ENCODE data around the gene KRABD2.

Gene KRABD2

DNA sequence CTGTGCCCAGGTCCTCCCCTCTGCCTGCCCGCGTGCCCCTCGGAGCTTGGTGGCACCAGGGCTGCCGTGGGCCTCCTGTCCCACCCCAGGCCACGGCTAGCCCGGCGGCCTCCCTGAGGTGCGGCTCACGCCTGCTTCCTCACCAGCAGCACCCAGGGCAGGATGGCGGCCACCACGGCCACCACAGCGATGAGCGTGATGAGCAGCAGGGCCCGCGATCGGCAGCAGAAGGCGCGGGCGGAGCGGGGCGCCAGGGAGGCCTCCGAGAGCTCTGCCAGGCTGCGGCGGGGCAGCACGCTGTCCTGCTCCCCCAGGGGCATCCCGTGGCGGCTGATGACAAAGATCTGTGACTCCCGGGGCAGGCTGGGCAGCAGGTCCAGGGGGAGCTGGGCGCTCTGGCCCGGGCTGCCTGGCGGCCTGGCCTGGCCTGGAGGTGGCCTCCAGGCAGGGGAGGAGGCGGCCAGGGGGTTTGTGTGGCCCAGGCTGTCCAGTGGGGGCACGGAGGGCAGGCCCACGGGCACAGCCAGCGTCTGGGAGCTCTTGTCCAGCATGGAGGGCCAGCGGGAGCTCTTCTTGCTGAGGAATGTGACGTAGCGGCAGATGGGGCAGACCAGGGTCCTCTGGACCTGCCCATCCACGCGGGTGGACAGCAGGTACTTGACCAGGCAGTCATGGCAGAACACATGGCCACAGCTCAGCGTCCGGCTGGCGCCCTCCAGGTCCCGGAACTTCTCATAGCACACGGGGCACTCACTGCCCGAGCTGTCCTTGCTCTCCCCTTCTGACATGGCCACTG, 16.4 kb upstream of the KRABD2 start:
- H3K36me3 ChIP-seq (ENCODE audit: control insufficient read depth, insufficient read depth, low read length) = no peaks in the 10 kb centered on the region
- 92 to 93% methylated on average over 35 to 46 of the region's 46 CpGs for WGBS, 2 experiments (ENCODE audit: insufficient coverage in 2 of 2)

GRCh38 chr17:8392274-8392673, 15.8 kb upstream of the KRABD2 start:
- Histone ChIP-seq H3K27ac (ENCODE audit: low read depth, low read length, severe bottlenecking) (no peak overlapping the region), H3K4me3 (ENCODE audit: extremely low read depth, insufficient read depth, low read length, poor library complexity, severe bottlenecking) (no peak overlapping the region), H3K9me3 (ENCODE audit: control insufficient read depth, low read length) (no peaks in the 10 kb centered on the region), H3K36me3 (ENCODE audit: control insufficient read depth, insufficient read depth, low read length) (no peaks in the 10 kb centered on the region), H3K4me1 (ENCODE audit: control insufficient read depth, insufficient read depth, low read length, poor library complexity, severe bottlenecking) (no peaks in the 10 kb centered on the region)
- WGBS, 2 experiments (ENCODE audit: insufficient coverage in 2 of 2) = 85 to 90% methylated on average over 17 to 18 of the region's 18 CpGs

More for the DNA sequence above, 16.4 kb upstream of the KRABD2 start:
- Histone ChIP-seq H3K9me3 (ENCODE audit: control insufficient read depth, low read length) (no peaks in the 10 kb centered on the region), H3K4me3 (ENCODE audit: extremely low read depth, insufficient read depth, low read length, poor library complexity, severe bottlenecking) (no peak overlapping the region), H3K27ac (ENCODE audit: low read depth, low read length, severe bottlenecking) (no peak overlapping the region), H3K4me1 (ENCODE audit: control insufficient read depth, insufficient read depth, low read length, poor library complexity, severe bottlenecking) (no peaks in the 10 kb centered on the region)

- no peaks in the 10 kb centered on the region for H3K36me3 ChIP-seq (ENCODE audit: control insufficient read depth, insufficient read depth, low read length)
- H3K4me1 ChIP-seq (ENCODE audit: control insufficient read depth, insufficient read depth, low read length, poor library complexity, severe bottlenecking) = peaks cover 5% of the 10 kb centered on the region
- 59 to 63% methylated on average over 6 to 9 of the region's 9 CpGs for WGBS, 2 experiments (ENCODE audit: insufficient coverage in 2 of 2)
- no peak overlapping the region for H3K27ac ChIP-seq (ENCODE audit: low read depth, low read length, severe bottlenecking)
- no peak overlapping the region for H3K4me3 ChIP-seq (ENCODE audit: extremely low read depth, insufficient read depth, low read length, poor library complexity, severe bottlenecking)
- no peaks in the 10 kb centered on the region for H3K9me3 ChIP-seq (ENCODE audit: control insufficient read depth, low read length)
Measured at GRCh38 chr17:8391711-8392110, 15.2 kb upstream of the KRABD2 start.

GRCh38 chr17:8387914-8388651, 11.6 kb upstream of the KRABD2 start:
- H3K4me1 ChIP-seq (ENCODE audit: control insufficient read depth, insufficient read depth, low read length, poor library complexity, severe bottlenecking) = peaks cover 17% of the 10 kb centered on the region
- no peaks in the 10 kb centered on the region for H3K36me3 ChIP-seq (ENCODE audit: control insufficient read depth, insufficient read depth, low read length)
- no peak overlapping the region for H3K4me3 ChIP-seq (ENCODE audit: extremely low read depth, insufficient read depth, low read length, poor library complexity, severe bottlenecking)
- H3K27ac ChIP-seq (ENCODE audit: low read depth, low read length, severe bottlenecking) = no peak overlapping the region
- no peaks in the 10 kb centered on the region for H3K9me3 ChIP-seq (ENCODE audit: control insufficient read depth, low read length)
- 84 to 96% methylated on average over 5 of the region's 7 CpGs for WGBS, 2 experiments (ENCODE audit: insufficient coverage in 2 of 2)

DNA sequence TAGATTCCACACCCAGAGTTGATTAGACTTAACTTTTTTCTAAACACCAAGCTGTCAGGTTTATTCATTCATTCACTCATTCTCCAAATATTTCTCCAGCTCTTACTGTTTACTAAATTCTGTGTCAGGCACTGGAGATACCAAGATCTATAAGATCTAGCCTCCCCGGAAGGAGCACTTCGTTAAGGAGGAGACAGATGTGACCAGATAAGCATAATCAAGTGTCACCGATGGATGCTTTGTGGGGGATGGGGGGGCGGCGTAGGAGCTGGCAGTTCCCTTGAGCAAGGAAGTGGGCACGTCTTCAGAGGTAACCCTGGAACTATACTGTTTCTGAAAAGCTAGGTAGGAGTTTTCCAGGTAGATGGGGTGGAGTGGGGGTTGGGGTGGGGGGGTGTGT, 10.3 kb upstream of the KRABD2 start:
- 66 to 72% methylated on average over 4 to 5 of the region's 6 CpGs for WGBS, 2 experiments (ENCODE audit: insufficient coverage in 2 of 2)

GRCh38 chr17:8384801-8385378, 8.4 kb upstream of the KRABD2 start:
- WGBS, 2 experiments (ENCODE audit: insufficient coverage in 2 of 2) = 48% methylated on average over 10 to 11 of the region's 12 CpGs
- Histone ChIP-seq H3K9me3 (ENCODE audit: control insufficient read depth, low read length) (no peaks in the 10 kb centered on the region), H3K27ac (ENCODE audit: low read depth, low read length, severe bottlenecking) (peak overlapping the region; percentile 98), H3K4me1 (ENCODE audit: control insufficient read depth, insufficient read depth, low read length, poor library complexity, severe bottlenecking) (peaks cover 33% of the 10 kb centered on the region), H3K36me3 (ENCODE audit: control insufficient read depth, insufficient read depth, low read length) (peaks cover 22% of the 10 kb centered on the region), H3K4me3 (ENCODE audit: extremely low read depth, insufficient read depth, low read length, poor library complexity, severe bottlenecking) (peak overlapping the region; percentile 63)

More for the DNA sequence above, 10.3 kb upstream of the KRABD2 start:
- Histone ChIP-seq H3K9me3 (ENCODE audit: control insufficient read depth, low read length) (no peaks in the 10 kb centered on the region), H3K4me3 (ENCODE audit: extremely low read depth, insufficient read depth, low read length, poor library complexity, severe bottlenecking) (no peak overlapping the region), H3K36me3 (ENCODE audit: control insufficient read depth, insufficient read depth, low read length) (peaks cover 2% of the 10 kb centered on the region), H3K27ac (ENCODE audit: low read depth, low read length, severe bottlenecking) (peak overlapping the region; percentile 41), H3K4me1 (ENCODE audit: control insufficient read depth, insufficient read depth, low read length, poor library complexity, severe bottlenecking) (peaks cover 17% of the 10 kb centered on the region)

GRCh38 chr17:8383143-8383822, 6.8 kb upstream of the KRABD2 start, which contains the start of gene RPL26:
Gene RPL26, minus strand, starts transcription at chr17:8383193. Its CDS starts 883 bp downstream, at chr17:8382310.
- Histone ChIP-seq H3K27ac (ENCODE audit: low read depth, low read length, severe bottlenecking) (peak within 1 kb of the TSS; percentile 98), H3K36me3 (ENCODE audit: control insufficient read depth, insufficient read depth, low read length) (peaks cover 38% of the 10 kb centered on the region), H3K4me3 (ENCODE audit: extremely low read depth, insufficient read depth, low read length, poor library complexity, severe bottlenecking) (peak within 1 kb of the TSS; percentile 63), H3K9me3 (ENCODE audit: control insufficient read depth, low read length) (no peaks in the 10 kb centered on the region), H3K4me1 (ENCODE audit: control insufficient read depth, insufficient read depth, low read length, poor library complexity, severe bottlenecking) (peaks cover 33% of the 10 kb centered on the region)
- 0 to 1% methylated on average over 47 to 51 of the region's 55 CpGs for WGBS, 2 experiments (ENCODE audit: insufficient coverage in 2 of 2)

DNA sequence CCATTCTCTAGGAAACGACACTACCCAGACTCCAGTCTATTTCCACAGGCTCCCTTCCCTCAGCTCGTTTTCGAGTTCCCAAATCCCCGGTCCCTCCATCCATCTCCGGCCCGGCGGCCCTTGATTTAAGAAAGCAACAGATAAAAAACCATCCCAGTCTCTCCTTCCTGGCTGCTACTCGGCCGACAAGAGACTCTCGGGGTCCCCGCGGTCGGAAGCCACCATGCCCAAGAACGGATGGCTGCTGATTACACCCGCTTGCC, 6.3 kb upstream of the KRABD2 start:
- H3K27ac ChIP-seq (ENCODE audit: low read depth, low read length, severe bottlenecking) = peak overlapping the region; percentile 98
- peaks cover 33% of the 10 kb centered on the region for H3K4me1 ChIP-seq (ENCODE audit: control insufficient read depth, insufficient read depth, low read length, poor library complexity, severe bottlenecking)
- peak overlapping the region; percentile 63 for H3K4me3 ChIP-seq (ENCODE audit: extremely low read depth, insufficient read depth, low read length, poor library complexity, severe bottlenecking)
- 0 to 1% methylated on average over 13 to 15 of the region's 15 CpGs for WGBS, 2 experiments (ENCODE audit: insufficient coverage in 2 of 2)
- H3K9me3 ChIP-seq (ENCODE audit: control insufficient read depth, low read length) = no peaks in the 10 kb centered on the region
- H3K36me3 ChIP-seq (ENCODE audit: control insufficient read depth, insufficient read depth, low read length) = peaks cover 43% of the 10 kb centered on the region

DNA sequence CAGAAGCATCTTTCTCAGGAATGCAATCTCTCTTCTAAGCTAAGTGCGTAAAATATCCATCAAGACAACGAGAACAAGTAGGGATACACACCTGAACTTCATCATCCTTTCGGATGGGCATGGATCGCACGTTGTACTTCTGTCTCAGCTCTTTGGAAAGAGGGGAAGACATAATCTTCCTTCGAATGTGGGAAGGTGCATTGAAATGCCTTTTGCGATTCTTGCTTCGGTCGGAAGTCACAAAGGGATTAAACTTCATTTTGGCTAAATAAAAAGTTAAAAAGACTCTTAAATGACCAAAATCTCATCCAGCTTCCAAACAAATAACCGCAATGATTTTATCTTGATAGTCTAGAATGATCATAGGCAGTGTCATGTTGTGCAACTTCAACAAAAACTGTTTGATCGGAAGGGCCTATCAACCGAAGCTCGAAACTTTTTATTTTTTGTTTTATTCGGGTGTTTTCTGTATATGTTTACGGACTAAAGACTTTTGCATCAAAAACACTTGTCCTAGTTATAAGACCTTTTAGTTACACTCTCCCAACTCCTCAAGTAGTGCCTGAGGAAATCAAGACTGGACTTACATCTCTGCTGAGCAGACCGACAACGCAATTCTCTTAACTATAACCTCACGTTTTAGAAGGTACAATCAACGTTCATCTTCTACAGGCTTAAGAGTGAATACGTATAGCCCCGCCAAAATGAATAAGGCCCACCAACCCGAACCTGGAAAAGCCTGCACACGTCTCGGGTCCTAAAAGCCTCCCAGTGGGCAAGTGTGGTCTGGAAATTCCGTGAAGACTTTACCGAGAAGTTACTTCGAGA, 5.8 kb upstream of the KRABD2 start:
- Histone ChIP-seq H3K4me1 (ENCODE audit: control insufficient read depth, insufficient read depth, low read length, poor library complexity, severe bottlenecking) (peaks cover 33% of the 10 kb centered on the region), H3K27ac (ENCODE audit: low read depth, low read length, severe bottlenecking) (peak overlapping the region; percentile 98), H3K36me3 (ENCODE audit: control insufficient read depth, insufficient read depth, low read length) (peaks cover 47% of the 10 kb centered on the region), H3K4me3 (ENCODE audit: extremely low read depth, insufficient read depth, low read length, poor library complexity, severe bottlenecking) (peak overlapping the region; percentile 63), H3K9me3 (ENCODE audit: control insufficient read depth, low read length) (no peaks in the 10 kb centered on the region)
- 8 to 23% methylated on average over 10 to 13 of the region's 27 CpGs for WGBS, 2 experiments (ENCODE audit: insufficient coverage in 2 of 2)

DNA sequence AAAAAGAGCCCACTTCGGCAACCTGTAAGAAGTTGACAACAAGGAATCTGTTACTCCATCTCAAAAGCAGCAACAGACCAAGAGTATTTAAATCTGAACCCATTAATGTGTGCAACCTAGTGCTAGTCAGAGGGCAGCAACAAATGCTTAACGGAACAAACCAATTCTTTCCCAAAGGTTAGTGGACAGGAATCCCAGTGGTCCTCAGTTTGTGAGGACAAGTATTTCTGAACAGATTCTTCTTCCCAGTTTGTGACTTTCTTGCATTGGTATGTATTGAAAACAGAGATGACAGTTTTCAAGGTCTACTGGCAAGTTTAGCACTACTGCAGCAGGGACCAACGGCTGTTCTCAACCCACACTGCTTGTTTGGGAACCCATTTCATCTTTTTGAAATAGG, 3.5 kb upstream of the KRABD2 start:
- peaks cover 24% of the 10 kb centered on the region for H3K4me1 ChIP-seq (ENCODE audit: control insufficient read depth, insufficient read depth, low read length, poor library complexity, severe bottlenecking)
- H3K27ac ChIP-seq (ENCODE audit: low read depth, low read length, severe bottlenecking) = no peak overlapping the region
- H3K36me3 ChIP-seq (ENCODE audit: control insufficient read depth, insufficient read depth, low read length) = peaks cover 64% of the 10 kb centered on the region
- H3K9me3 ChIP-seq (ENCODE audit: control insufficient read depth, low read length) = no peaks in the 10 kb centered on the region
- 86 to 100% methylated on average over 1 to 2 of the region's 3 CpGs for WGBS, 2 experiments (ENCODE audit: insufficient coverage in 2 of 2)
- H3K4me3 ChIP-seq (ENCODE audit: extremely low read depth, insufficient read depth, low read length, poor library complexity, severe bottlenecking) = peak overlapping the region; percentile 63
